ENCODE data around the gene CTNNA3. TPM values are rescaled to one million over a fixed set of nuclear protein-coding genes. Genes with fewer than 3 reads are reported as not detected.

The CTNNA3 gene
- total RNA-seq, 1 experiment from 2014 or later, result 0.85 TPM

GRCh38 chr10:67668448-67668847 is 27.5 kb downstream of the CTNNA3 start:
- in situ Hi-C loops (cut with HindIII; ENCODE audit: low pct_unique_long_range_greater_than_20kb, low sequenced_read_pairs) (no loop called here), intact Hi-C loops (cut with micrococcal nuclease; ENCODE audit: unreplicated experiment) (no loop called here)
- H3K27me3 ChIP-seq (ENCODE audit: control insufficient read depth, insufficient read depth, low read length), result no peaks in the 10 kb centered on the region
- H3K4me1 ChIP-seq (ENCODE audit: control insufficient read depth, insufficient read depth, low read length), result peaks cover 10% of the 10 kb centered on the region; the same call in 1 of the 2 replicates
- no peak overlapping the region for H3K27ac ChIP-seq (ENCODE audit: low read length)
- ChIA-PET POLR2A (no interaction called here), CTCF (no interaction called here)
- TF ChIP-seq SIN3A (IDR thresholded peaks at IDR 0.05; ENCODE audit: borderline replicate concordance, insufficient read depth, low read depth, low read length), result no peak
- no peak for TF ChIP-seq TCF7L2 (IDR thresholded peaks at IDR 0.05; ENCODE audit: low read depth, low read length)
- H3K9me3 ChIP-seq (ENCODE audit: control insufficient read depth, insufficient read depth, low read depth, low read length), result no peaks in the 10 kb centered on the region
- BruUV-seq (replicated peaks), result no TSS peak
- no peak overlapping the region for H3K4me3 ChIP-seq (ENCODE audit: low read depth in 2 of 2, low read length in 2 of 2)
- H3K36me3 ChIP-seq (ENCODE audit: control insufficient read depth, insufficient read depth, low read length), result no peaks in the 10 kb centered on the region
- DNase-seq (ENCODE audit: low read depth, low spot score) (no peak), ATAC-seq (no peak)

- no peak for DNase-seq (ENCODE audit: low read depth, low spot score)
- TF ChIP-seq TCF7L2 (IDR thresholded peaks at IDR 0.05; ENCODE audit: low read depth, low read length), result no peak
- TF ChIP-seq CTCF (IDR thresholded peaks at IDR 0.05), result no peak
- TF ChIP-seq POLR2AphosphoS5 (IDR thresholded peaks at IDR 0.05; ENCODE audit: low read depth, low read length), result no peak
- Histone ChIP-seq H3K4me3 (ENCODE audit: low read depth in 2 of 2, low read length in 2 of 2) (no peak overlapping the region), H3K36me3 (ENCODE audit: control insufficient read depth, insufficient read depth, low read length) (no peaks in the 10 kb centered on the region), H3K9me3 (ENCODE audit: control insufficient read depth, insufficient read depth, low read depth, low read length) (no peaks in the 10 kb centered on the region), H3K27me3 (ENCODE audit: control insufficient read depth, insufficient read depth, low read length) (no peaks in the 10 kb centered on the region), H3K4me1 (ENCODE audit: control insufficient read depth, insufficient read depth, low read length) (peaks cover 10% of the 10 kb centered on the region; the same call in 1 of the 2 replicates), H3K27ac (ENCODE audit: low read length) (no peak overlapping the region)
- ChIA-PET CTCF (interaction anchor here (1.0 to 1.5 kb wide), 4 partner anchors 30 to 113 kb away, joined by 4 to 7 read pairs (median 4); no protein-coding TSS in a partner anchor), POLR2A (no interaction called here)
- no TSS peak for BruUV-seq (replicated peaks)
- in situ Hi-C loops (cut with HindIII; ENCODE audit: low pct_unique_long_range_greater_than_20kb, low sequenced_read_pairs) (no loop called here), intact Hi-C loops (cut with micrococcal nuclease; ENCODE audit: unreplicated experiment) (no loop called here)
- no peak for ATAC-seq
Observed at GRCh38 chr10:67667035-67667425, 29.0 kb downstream of the CTNNA3 start.

- ChIA-PET CTCF (interaction anchor here (1.0 to 1.5 kb wide), 4 partner anchors 31 to 113 kb away, joined by 4 to 7 read pairs (median 4); no protein-coding TSS in a partner anchor), POLR2A (no interaction called here)
- no TSS peak for BruUV-seq (replicated peaks)
- peaks cover 10% of the 10 kb centered on the region; the same call in 1 of the 2 replicates for H3K4me1 ChIP-seq (ENCODE audit: control insufficient read depth, insufficient read depth, low read length)
- H3K27ac ChIP-seq (ENCODE audit: low read length), result peak overlapping the region; percentile 12; the same call in 1 of the 2 replicates
- in situ Hi-C loops (cut with HindIII; ENCODE audit: low pct_unique_long_range_greater_than_20kb, low sequenced_read_pairs) (no loop called here), intact Hi-C loops (cut with micrococcal nuclease; ENCODE audit: unreplicated experiment) (loop anchor here (1.0 kb wide), 1 partner anchor 114 kb away; no protein-coding TSS in a partner anchor)
- peak; percentile 62; the same call in 1 of the 2 replicates for ATAC-seq
- TF ChIP-seq CTCF (IDR thresholded peaks at IDR 0.05), result peak; percentile 66; the same call in 1 of the 2 replicates
- TF ChIP-seq SIN3A (IDR thresholded peaks at IDR 0.05; ENCODE audit: borderline replicate concordance, insufficient read depth, low read depth, low read length), result no peak
- no peaks in the 10 kb centered on the region for H3K36me3 ChIP-seq (ENCODE audit: control insufficient read depth, insufficient read depth, low read length)
- no peaks in the 10 kb centered on the region for H3K27me3 ChIP-seq (ENCODE audit: control insufficient read depth, insufficient read depth, low read length)
- H3K4me3 ChIP-seq (ENCODE audit: low read depth in 2 of 2, low read length in 2 of 2), result no peak overlapping the region
- peak; percentile 36 for DNase-seq (ENCODE audit: low read depth, low spot score)
- H3K9me3 ChIP-seq (ENCODE audit: control insufficient read depth, insufficient read depth, low read depth, low read length), result no peaks in the 10 kb centered on the region
Observed at GRCh38 chr10:67666416-67667034, 29.5 kb downstream of the CTNNA3 start.
